Measurements from ENCODE around the gene CFAP69. TPM values are rescaled to one million over a fixed set of nuclear protein-coding genes. Genes with fewer than 3 reads are reported as not detected.

Gene CFAP69
- total and polyA plus RNA-seq, 2 donors (not counting 1 experiment from before 2014, with no cell fraction given), result 1.3 to 7.1 TPM

DNA sequence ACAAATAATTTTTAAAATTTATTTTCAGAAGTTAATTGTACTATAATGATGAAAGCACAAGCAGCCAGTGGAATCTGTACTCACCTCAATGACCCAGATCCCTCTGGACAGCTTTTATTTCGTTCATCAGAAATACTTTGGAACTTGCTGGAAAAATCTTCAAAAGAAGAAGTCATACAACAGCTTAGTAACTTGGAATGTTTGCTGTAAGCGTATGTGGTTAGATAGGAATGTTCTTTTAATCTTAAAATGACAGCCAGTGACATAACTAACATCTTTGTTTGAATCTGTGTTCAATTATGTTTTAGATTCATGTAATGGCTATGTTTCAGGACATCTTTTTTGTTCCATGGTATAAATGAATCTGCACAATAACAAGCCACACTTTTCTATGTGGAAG lies 26.8 kb downstream of the CFAP69 start:
- DNase-seq (ENCODE audit: low read depth in 2 of 2), result peak; percentile 72 to 81
- H3K4me2 ChIP-seq (ENCODE audit: extremely low read depth, insufficient read depth, low read length), result no peak overlapping the region
- peaks cover 16% of the 10 kb centered on the region for H3K4me1 ChIP-seq (ENCODE audit: control insufficient read depth, extremely low read depth, insufficient read depth, low read length)
- no peaks in the 10 kb centered on the region for H3K79me2 ChIP-seq (ENCODE audit: control insufficient read depth, insufficient read depth, low read length)
- H3K9me3 ChIP-seq (ENCODE audit: control insufficient read depth, insufficient read depth, low read depth, low read length), result no peaks in the 10 kb centered on the region
- no peaks in the 10 kb centered on the region for H4K20me1 ChIP-seq (ENCODE audit: control insufficient read depth, extremely low read depth, insufficient read depth, low read length)
- TF ChIP-seq, protein P1, sequence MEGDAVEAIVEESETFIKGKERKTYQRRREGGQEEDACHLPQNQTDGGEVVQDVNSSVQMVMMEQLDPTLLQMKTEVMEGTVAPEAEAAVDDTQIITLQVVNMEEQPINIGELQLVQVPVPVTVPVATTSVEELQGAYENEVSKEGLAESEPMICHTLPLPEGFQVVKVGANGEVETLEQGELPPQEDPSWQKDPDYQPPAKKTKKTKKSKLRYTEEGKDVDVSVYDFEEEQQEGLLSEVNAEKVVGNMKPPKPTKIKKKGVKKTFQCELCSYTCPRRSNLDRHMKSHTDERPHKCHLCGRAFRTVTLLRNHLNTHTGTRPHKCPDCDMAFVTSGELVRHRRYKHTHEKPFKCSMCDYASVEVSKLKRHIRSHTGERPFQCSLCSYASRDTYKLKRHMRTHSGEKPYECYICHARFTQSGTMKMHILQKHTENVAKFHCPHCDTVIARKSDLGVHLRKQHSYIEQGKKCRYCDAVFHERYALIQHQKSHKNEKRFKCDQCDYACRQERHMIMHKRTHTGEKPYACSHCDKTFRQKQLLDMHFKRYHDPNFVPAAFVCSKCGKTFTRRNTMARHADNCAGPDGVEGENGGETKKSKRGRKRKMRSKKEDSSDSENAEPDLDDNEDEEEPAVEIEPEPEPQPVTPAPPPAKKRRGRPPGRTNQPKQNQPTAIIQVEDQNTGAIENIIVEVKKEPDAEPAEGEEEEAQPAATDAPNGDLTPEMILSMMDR (conservative IDR thresholded peaks at IDR 0.05 in 1 of 2, IDR thresholded peaks at IDR 0.05 in 1 of 2; ENCODE audit: low read depth in 1 of 2, low read length in 2 of 2), result no peak
- TF ChIP-seq EZH2 (IDR thresholded peaks at IDR 0.05; ENCODE audit: low read length, missing control alignments), result no peak
- H3K36me3 ChIP-seq (ENCODE audit: control insufficient read depth, insufficient read depth, low read length), result no peaks in the 10 kb centered on the region
- no peak overlapping the region for H2AFZ ChIP-seq (ENCODE audit: low read length)
- peak overlapping the region; percentile 31 for H3K27ac ChIP-seq (ENCODE audit: insufficient read depth, low read length)
- H3K4me3 ChIP-seq (replicated peaks in 1 of 4; ENCODE audit: control extremely low read depth in 1 of 4, insufficient read depth in 1 of 4, low read depth in 3 of 4, low read length in 4 of 4), result no peak overlapping the region
- H3K27me3 ChIP-seq (ENCODE audit: control insufficient read depth, insufficient read depth, low read length), result no peaks in the 10 kb centered on the region
- no peak overlapping the region for H3K9ac ChIP-seq (ENCODE audit: insufficient read depth, low read length)

- no peaks in the 10 kb centered on the region for H3K9me3 ChIP-seq (ENCODE audit: control insufficient read depth, insufficient read depth, low read depth, low read length)
- no peak for DNase-seq (ENCODE audit: low read depth in 2 of 2)
- no peak overlapping the region for H3K9ac ChIP-seq (ENCODE audit: insufficient read depth, low read length)
- H3K4me2 ChIP-seq (ENCODE audit: extremely low read depth, insufficient read depth, low read length), result no peak overlapping the region
- no peaks in the 10 kb centered on the region for H3K36me3 ChIP-seq (ENCODE audit: control insufficient read depth, insufficient read depth, low read length)
- TF ChIP-seq EZH2 (IDR thresholded peaks at IDR 0.05; ENCODE audit: low read length, missing control alignments), result no peak
- TF ChIP-seq, protein P1 (conservative IDR thresholded peaks at IDR 0.05 in 1 of 2, IDR thresholded peaks at IDR 0.05 in 1 of 2; ENCODE audit: low read depth in 1 of 2, low read length in 2 of 2), result no peak
- H3K27ac ChIP-seq (ENCODE audit: insufficient read depth, low read length), result no peak overlapping the region
- H2AFZ ChIP-seq (ENCODE audit: low read length), result no peak overlapping the region
- no peaks in the 10 kb centered on the region for H3K27me3 ChIP-seq (ENCODE audit: control insufficient read depth, insufficient read depth, low read length)
- peaks cover 16% of the 10 kb centered on the region for H3K4me1 ChIP-seq (ENCODE audit: control insufficient read depth, extremely low read depth, insufficient read depth, low read length)
- H3K4me3 ChIP-seq (replicated peaks in 1 of 4; ENCODE audit: control extremely low read depth in 1 of 4, insufficient read depth in 1 of 4, low read depth in 3 of 4, low read length in 4 of 4), result no peak overlapping the region
- H4K20me1 ChIP-seq (ENCODE audit: control insufficient read depth, extremely low read depth, insufficient read depth, low read length), result no peaks in the 10 kb centered on the region
- no peaks in the 10 kb centered on the region for H3K79me2 ChIP-seq (ENCODE audit: control insufficient read depth, insufficient read depth, low read length)
These were observed 27.3 kb downstream of the CFAP69 start for GRCh38 chr7:90272242-90272641.

DNA sequence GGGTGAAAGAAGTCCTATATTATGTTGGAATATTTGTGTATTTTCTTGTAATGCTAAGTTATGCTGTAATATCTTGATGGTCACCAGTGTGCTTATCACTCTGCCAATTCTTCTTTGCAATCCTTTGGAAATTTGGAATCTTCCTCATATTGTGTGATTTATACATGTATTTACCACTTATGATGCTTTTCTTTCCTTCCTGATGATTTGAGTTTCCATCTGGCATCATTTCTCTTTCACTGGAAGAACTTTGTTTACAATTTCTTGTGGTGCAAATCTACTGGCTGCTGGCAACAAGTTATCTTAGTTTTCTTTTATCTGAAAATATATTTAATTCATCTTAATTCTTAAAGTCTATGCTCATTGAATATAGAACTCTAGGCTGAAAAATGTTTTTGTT lies 29.2 kb downstream of the CFAP69 start:
- Histone ChIP-seq H3K36me3 (ENCODE audit: control insufficient read depth, insufficient read depth, low read length) (no peaks in the 10 kb centered on the region), H3K9ac (ENCODE audit: insufficient read depth, low read length) (no peak overlapping the region), H3K9me3 (ENCODE audit: control insufficient read depth, insufficient read depth, low read depth, low read length) (no peaks in the 10 kb centered on the region), H4K20me1 (ENCODE audit: control insufficient read depth, extremely low read depth, insufficient read depth, low read length) (no peaks in the 10 kb centered on the region), H3K4me1 (ENCODE audit: control insufficient read depth, extremely low read depth, insufficient read depth, low read length) (peaks cover 14% of the 10 kb centered on the region), H3K79me2 (ENCODE audit: control insufficient read depth, insufficient read depth, low read length) (no peaks in the 10 kb centered on the region), H3K4me3 (replicated peaks in 1 of 4; ENCODE audit: control extremely low read depth in 1 of 4, insufficient read depth in 1 of 4, low read depth in 3 of 4, low read length in 4 of 4) (no peak overlapping the region), H3K4me2 (ENCODE audit: extremely low read depth, insufficient read depth, low read length) (no peak overlapping the region), H2AFZ (ENCODE audit: low read length) (no peak overlapping the region), H3K27me3 (ENCODE audit: control insufficient read depth, insufficient read depth, low read length) (no peaks in the 10 kb centered on the region), H3K27ac (ENCODE audit: insufficient read depth, low read length) (no peak overlapping the region)
- TF ChIP-seq, protein P1 (conservative IDR thresholded peaks at IDR 0.05 in 1 of 2, IDR thresholded peaks at IDR 0.05 in 1 of 2; ENCODE audit: low read depth in 1 of 2, low read length in 2 of 2), result no peak
- no peak for TF ChIP-seq EZH2 (IDR thresholded peaks at IDR 0.05; ENCODE audit: low read length, missing control alignments)
- DNase-seq (ENCODE audit: low read depth in 2 of 2), result no peak
